CD4-positive, alpha-beta T cell treated with Interleukin-4 for 4 hours (primary cell): ENCODE measurements around the gene KRTCAP2.

Experiments used
- DNase-seq: peaks from one replicate; pipeline ENCODE4 v3.0.0-alpha.2; 2020

The KRTCAP2 gene

GRCh38 chr1:155130272-155131006 is 42.7 kb downstream of the KRTCAP2 start:
- no peak for DNase-seq

DNA sequence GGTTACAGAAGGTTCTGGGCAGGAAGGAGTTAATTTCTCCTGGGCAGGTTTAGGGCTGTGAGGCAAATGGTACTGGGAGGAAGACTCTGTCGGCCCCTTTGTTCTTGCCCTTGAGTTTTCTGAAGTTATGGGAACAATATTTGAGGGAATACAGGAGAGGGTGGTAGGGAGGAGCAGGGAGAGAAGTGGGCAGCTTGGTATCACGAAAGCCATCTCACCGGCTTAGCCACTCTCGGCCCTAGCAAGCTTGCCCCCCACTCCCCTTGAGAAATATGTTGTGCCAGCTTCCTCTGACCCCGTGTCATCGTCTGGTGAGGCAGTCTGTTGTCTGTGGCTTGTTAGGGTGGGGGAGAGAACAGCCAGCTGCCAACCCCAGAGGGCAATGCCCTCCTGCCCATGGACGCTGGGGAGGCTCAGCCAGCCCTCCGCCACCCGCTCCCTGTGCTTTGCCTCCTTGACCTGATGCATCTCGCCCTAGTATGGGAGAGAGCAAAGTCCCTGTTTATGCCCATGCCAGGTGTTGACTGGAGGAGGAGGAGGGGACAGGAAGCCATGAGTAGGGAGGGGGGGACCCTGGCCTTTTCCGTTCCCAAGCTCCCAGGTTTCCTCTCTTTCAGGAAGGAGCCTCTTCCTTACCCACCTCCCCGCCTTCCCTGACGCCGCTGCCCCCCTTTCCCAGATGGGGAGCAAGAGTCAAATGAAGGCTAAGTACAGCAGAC is 44.2 kb downstream of the KRTCAP2 start:
- no peak for DNase-seq

DNA sequence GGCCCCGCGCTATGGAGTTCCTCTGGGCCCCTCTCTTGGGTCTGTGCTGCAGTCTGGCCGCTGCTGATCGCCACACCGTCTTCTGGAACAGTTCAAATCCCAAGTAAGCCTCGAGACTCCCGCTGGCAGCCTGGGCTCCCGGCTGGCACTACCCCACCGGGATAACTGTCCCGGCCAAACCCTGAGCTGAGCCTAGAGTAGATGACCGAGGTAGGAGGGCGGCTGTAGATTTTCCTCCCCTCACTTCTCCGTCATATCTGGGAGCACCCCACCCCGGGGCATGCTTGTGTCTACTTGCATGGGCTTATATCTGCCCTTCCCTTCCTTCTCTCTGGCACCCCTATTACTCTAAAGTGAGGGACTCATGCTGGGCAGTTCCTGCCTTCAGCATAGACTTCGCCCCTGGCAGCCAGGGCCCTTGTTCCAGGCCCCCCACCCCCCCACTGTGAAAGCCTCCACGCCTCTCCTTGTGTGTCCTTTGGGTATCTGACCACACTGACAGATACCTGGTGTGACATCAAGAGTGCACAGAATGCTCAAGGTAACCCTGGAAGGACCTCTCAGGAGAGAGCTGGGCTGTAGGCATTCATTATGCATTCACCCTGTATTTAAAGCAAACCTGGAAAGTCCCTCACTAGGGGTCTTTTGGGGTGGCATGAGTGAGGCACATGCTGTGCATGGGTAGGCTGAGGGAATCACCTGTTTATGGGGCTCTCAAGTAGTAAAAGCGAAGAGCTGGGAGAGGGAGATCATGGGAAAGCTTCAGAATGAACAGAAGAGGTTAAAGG is 44.9 kb downstream of the KRTCAP2 start:
- DNase-seq, result no peak

DNA sequence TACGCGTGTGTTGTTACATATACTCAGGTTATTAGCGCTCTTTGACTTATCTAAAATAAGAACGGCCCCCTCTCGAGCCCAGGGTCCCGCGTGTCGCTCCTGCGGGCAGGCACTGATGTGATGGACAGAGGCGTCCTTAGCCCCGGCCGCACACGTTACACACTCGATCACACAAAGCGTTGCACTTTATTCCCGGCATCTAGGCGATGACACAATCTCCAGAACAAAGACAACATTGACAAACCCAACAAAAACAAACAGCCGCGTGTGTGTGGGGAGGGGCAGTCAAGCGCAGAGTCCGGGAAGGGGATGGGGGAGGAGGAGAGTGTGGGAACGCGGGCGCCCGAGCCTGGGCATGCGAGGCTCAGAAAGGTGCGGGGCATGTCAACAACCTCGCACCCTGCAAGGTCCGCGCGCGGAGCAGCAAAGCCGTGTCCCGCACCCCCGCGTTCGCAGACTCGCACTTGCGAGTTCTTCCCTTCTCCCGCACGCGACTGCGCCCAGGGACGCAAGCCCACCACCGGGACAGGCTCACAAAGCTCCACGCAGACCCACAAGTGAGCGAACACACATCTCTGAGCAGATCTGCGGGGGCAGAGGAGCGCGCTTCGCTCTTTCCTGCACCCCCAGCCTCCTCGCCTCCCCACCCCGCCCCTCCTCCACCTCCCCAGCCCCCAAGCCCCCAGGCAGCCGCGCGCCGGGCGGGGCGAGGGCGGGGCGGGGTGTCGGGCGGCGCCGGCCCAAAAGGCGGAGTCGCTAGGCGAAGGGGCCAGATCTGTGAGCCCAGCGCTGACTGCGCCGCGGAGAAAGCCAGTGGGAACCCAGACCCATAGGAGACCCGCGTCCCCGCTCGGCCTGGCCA is 45.8 kb downstream of the KRTCAP2 start, which contains the start of gene EFNA1:
TSS of gene EFNA1 (plus strand) at position 772 of the 862 bp plus-strand sequence. CDS start 102 bp downstream, outside the sequence.
- DNase-seq, result peak; percentile 5

DNA sequence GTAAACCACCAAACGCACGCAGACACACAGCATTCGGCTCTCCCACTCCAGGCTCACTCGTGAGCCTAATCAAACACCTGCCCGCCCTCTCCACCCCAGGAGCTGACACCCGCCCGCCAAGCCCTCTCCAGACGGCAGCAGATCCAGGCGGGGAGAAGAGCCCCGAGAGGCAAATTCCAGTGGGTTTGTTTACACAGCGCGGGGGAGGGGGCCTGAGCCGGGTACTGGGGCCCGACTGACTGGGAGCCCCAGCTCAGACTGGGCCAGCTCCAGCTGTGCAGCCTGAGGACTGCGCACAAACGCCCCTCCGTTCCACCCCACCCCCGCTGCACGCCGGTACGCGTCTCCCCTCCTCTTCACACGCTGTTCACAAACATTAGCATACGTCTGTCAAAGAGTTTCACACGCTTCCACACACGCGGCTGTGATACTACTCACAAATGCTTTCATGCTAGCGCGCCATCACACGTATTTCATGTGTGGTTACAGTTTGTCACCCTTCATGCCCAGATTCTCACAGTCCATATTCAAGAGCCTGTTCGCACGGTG is 46.5 kb downstream of the KRTCAP2 start:
- DNase-seq, result peak; percentile 39

DNA sequence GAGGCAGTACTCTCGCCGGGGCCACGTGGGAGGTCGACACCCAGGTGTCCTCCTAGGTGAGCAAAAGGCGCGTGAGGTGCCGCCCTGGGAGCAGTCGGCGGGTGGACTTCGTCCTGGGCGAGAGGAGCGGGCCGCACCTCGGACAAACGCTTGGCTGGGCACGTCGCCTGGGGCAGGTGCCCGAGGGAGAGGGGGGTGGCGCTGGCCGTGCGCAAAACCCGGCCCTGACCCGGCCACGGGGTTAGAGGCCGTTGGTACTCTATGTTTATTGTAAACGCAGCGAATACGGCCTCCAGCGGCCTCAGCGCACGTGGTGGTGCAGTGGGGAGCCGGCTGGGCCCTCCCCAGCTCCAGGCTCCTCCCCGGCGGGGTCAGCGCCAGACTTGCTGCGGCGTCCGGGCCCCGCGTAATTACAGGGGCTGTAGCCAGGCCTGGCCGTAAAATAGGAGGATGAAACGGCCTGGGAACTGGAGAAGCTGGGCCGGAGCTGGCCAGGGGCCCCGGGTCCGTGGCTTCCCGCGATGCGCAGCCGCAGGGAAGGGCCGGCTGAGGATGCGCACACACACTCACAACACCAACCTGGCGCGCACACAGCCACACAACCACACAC is 47.1 kb downstream of the KRTCAP2 start:
- DNase-seq, result no peak

DNA sequence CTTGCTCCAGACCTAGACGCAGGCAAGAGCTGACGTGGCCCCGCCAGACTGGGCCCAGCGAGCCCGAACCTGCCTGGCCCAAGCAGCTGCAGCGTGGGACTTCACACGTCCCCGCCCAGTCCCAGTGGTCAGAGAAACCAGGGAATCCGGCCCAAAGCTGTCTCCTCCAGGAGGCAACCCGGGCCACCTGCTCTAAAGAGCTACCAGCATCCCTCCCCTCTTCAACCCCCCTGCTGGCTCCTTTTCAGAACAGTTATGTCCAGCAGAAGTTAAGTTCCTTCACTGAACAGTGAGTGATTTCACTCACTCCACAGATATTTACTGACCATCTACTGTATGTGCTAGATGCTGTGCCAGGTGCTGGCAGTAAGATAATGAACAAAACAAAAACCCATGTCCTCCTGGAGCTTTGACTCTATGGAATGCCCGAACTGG is 47.6 kb downstream of the KRTCAP2 start:
- no peak for DNase-seq

GRCh38 chr1:155124503-155125463 is 48.3 kb downstream of the KRTCAP2 start:
- DNase-seq, result no peak

- no peak for DNase-seq
Measured at GRCh38 chr1:155123801-155124200, 49.3 kb downstream of the KRTCAP2 start.

- DNase-seq, result no peak
Measured at GRCh38 chr1:155122308-155122707, 50.8 kb downstream of the KRTCAP2 start.

DNA sequence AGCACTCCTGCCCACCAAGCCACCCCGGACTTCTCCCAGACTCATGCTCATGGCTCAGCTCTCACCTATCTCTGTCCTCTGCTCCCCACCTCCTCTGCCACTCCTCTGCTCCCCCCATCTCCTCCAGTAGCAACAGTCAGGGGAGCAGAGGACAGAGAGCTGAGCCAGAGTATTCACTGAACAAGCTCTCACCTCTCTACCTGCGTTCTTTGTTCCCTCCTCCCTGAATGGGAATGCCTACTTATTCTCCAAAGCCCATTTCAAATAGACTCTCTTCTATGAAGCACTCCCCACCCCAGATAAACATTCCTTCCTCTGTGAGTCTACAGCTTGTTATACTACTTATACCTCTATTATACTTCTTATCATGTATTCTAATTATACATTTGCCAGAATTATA is 51.9 kb downstream of the KRTCAP2 start:
- DNase-seq, result no peak

GRCh38 chr1:155120253-155120652 is 52.9 kb downstream of the KRTCAP2 start:
- no peak for DNase-seq
